NCI-H1694 treated with DMSO at 0.1 percent for 48 hours (cell line): ENCODE data around the gene ARFGEF2.
A peak's percentile ranks its signal among the peaks of the same experiment; 100 is the strongest.

Experiments
- DNase-seq: peaks from one replicate; lab custom pipeline; 2025; lab: John Stamatoyannopoulos, UW

ARFGEF2 gene

GRCh38 chr20:48899881-48900280 lies 21.6 kb upstream of the ARFGEF2 start:
- no peak for DNase-seq

DNA sequence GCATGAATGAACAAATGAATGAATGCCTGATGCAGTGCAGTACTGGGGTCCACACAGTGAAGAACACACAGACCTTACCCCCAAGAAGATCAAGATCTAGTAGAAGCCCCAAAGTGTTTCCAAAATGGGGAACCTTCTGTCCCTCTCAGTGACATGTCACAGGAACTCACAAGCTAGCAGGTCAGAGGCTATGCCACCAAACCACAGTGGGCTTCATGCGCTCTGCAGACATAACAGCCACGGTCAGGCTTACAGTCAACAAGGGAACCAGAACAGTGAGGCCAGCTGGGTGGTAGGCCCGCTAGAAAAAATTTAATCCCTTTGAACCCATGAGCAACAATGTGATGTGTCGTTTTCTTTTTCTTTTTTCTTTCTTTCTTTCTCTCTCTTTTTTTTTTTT lies 20.2 kb upstream of the ARFGEF2 start:
- no peak for DNase-seq

- no peak for DNase-seq
Observed at GRCh38 chr20:48903705-48904104, 17.8 kb upstream of the ARFGEF2 start.

- peak; percentile 56 for DNase-seq
Observed at GRCh38 chr20:48904566-48905296, 16.8 kb upstream of the ARFGEF2 start.

DNA sequence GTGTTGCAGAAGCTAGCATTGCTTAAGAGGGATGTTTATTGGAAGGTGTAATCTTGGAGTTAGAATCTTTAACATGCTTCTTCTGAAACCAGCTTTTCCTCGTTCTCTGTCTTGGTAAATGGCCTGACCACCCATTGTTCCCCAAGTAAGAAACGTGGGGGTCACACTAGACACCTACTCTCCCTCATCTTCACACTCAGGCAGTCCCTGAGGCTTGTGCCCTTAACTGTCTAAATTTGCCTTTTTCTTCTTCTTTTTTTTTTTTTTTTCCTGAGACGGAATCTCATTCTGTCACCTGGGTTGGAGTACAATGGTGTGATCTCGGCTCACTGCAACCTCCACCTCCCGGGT lies 16.2 kb upstream of the ARFGEF2 start:
- DNase-seq, result no peak

- DNase-seq, result no peak
Observed at GRCh38 chr20:48906221-48906877, 15.2 kb upstream of the ARFGEF2 start.

DNA sequence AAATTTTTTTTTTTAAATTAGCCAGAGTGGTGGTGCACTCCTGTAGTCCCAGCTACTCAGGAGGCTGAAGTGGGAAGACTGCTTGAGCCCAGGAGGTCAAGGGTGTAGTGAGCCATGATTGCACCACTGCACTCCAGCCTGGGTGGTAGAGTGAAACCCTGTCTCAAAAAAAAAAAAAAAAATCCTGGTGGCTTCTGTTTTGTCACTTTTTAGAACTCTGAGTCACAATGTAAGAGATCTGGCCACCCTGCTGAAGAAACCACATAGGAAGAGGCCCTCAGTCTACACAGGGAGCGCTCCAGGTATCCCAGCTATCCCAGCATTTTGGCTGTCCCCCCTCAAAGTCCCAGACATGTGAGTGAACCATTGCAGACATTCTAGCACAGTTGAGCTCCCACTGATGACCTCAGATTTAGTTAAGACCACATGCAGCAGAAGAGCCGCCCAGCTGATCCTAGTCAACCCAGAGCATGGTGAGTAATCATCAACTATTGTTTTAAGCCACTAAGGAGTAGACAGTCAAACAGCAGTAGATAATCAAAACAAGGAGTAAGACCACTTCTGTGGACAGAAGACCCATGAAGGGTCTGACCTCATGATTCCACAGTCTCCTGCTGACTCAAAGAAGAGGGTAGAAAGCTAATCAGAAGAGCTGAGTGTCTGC lies 12.7 kb upstream of the ARFGEF2 start:
- DNase-seq, result no peak

- DNase-seq, result no peak
Observed at GRCh38 chr20:48909910-48910309, 11.6 kb upstream of the ARFGEF2 start.

DNA sequence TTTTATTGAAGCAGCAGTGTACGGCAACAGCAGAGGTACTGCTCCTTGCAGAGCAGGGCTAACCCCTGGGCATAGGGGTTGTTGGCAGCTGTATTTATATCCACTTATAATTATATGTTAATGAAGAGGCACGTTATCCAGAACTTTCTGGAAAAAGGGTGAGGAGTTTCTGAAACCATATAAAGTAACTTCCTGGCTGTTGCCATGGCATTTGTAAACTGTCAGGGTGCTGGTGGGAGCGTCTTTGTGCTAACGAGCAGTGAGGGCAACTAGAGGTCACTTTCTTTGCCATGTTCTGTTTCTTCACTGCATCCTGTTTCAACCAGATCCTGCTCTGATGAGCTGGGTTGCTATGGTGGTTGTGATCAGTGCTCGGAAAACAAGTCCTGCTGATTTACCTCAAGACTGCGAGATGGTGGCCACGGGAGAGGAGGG lies 11.1 kb upstream of the ARFGEF2 start:
- no peak for DNase-seq

DNA sequence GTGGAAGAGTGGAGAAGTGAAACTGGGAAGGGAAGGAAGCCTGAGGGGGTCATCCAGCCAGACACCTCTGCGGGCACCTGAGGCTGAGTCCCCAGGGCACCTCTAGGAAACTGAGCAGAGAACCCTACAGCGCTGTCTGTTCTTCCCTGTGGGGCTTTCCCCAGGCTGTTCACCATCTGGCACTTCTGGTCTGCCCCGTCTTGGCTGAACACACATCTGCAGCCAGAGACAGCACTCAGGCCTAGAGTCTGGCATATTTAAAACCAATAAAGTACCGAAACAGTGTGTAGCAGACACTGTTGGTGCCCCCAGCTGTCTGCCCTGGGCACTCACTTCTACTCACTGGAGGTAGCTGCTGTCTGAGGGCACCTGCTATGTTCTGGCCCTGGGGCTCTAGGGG lies 9.4 kb upstream of the ARFGEF2 start:
- peak; percentile 63 for DNase-seq

DNA sequence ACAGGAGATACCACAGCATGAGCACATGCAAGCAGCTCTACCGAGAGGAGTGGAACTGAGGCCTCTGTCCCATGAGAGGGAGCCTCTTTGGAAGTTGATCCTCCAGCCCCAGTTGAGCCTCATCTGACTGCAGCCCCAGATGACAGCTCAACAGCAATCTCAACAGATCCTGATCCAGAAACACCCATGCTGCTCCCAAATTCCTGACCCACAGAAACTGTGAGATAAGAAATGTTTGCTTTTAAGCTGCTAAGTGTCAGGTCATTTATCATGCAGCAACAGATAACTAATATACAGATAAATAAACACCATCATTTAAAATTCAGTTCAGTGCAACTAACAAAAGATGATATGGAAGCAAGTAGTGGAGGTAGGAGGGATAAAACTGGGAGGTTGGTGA lies 4.8 kb upstream of the ARFGEF2 start:
- DNase-seq, result no peak

DNA sequence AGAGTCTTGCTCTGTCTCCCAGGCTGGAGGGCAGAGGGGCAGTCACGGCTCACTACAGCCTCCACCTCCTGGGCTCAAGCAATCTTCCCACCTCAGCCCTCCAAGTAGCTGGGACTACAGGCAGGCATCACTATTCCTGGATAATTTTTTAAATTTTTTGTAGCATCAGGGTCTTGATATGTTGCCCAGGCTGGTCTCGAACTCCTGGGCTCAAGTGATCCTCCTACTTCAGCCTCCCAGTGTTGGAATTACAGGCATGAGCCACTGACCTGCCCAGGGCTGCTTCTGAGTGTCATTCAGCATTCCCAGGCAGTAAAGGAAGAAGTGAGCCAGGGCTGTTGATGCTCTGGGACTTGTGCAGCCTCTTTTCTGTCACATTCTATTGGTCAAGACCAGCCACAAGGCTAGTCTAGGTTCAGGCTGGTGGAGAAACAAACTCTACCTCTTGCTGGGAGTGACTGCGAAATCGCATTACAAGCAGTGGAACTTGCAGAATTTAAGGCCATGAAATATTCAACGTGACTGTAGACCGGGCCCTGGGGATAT lies 2.1 kb upstream of the ARFGEF2 start:
- DNase-seq, result no peak

GRCh38 chr20:48919882-48920526 lies 1.5 kb upstream of the ARFGEF2 start:
- no peak for DNase-seq

GRCh38 chr20:48920527-48921167 lies 864 bp upstream of the ARFGEF2 start:
- DNase-seq, result no peak

- no peak for DNase-seq
Observed at GRCh38 chr20:48921883-48922820, 641 bp downstream of the ARFGEF2 start.

GRCh38 chr20:48923149-48923718 lies 1.7 kb downstream of the ARFGEF2 start:
- DNase-seq, result no peak

DNA sequence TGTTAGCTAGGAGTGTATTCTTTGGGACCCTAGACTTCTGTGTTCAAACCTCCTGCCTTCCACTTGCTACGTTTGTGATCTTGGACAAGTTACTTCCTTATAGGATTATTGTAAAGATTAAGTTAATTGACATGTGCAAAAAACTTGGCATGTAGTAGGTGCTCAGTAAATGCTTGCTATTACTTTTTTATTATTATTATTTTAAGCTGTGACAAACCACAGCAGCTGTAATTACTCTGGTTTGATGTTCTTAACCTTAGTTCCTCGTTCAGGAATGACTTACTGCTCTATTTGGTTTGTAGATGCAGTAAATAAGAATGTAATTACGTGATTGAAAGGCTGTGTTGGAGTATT lies 3.2 kb downstream of the ARFGEF2 start:
- DNase-seq, result no peak

- DNase-seq, result no peak
Observed at GRCh38 chr20:48926267-48926666, 4.8 kb downstream of the ARFGEF2 start.

DNA sequence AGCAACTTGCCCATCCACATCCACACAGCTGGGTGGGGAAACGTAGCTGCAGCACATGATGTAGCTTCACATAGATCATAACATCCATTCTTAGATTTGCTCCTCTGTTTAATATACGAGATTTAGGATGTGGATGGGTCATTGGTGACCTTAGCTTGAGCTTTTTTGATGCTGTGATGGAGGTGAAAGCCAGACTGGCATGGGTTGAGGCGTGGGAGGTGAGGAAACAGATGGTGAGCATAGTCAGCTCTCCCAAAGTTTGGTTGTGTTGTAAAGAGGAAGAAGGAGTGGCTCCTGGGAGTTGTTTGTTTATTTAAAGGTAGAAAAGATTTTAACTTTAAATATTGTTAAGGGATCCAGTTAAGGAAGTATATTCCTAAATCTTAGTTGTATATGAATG lies 5.3 kb downstream of the ARFGEF2 start:
- no peak for DNase-seq

DNA sequence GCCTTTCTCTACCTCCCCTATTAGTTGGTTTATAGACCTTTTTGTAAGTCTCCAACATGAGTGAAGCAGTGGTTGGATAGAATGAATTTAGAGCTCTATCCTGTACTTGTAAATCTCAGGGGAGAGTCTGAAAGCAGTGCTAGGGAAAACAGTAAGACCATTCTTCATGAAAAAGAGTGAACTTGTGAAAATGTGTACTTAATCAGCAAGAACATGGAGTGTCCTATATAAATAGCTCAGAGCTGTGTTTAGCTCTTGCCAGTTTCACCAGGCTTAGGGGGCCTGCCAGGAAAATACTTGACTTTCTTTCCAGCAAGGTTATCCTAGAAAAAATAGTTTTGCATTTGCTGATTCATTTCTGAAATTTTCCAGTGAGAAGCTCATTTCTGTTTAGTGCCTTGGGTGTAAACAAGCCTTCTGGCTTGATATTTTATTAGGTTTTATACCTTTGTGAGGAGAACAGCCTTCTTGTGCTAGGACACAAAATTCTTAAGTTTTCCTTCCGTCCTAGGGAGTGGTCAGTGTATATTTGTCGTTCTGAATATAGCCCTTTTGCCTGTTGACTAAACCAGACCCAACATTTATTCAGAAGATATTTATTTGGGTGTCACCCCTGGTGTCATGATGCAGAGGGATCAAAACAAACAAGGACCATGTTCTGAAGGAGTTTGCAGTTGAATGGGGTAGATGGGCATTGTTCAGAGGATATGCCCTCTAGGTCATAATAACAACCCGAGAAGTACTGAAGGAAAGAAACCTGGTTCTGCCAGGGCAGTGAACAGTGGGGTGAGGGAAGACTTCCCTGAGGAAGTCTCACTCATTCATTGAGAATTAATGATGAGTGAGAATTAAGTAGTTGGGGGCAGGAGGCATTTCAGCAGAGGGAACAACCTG lies 7.6 kb downstream of the ARFGEF2 start:
- DNase-seq, result no peak
